WTC11 (cell line): ENCODE results near the gene LLGL2.

Source experiments
- CREB1 ChIP-seq: sonication (generic); formaldehyde crosslinking; IDR thresholded peaks from 2 replicates; pipeline ENCODE4 v1.8.0; 2023; ENCODE audit warnings: mild to moderate bottlenecking, missing genetic modification reagents
- CTCF ChIP-seq: fragments of 200-600 bp; IDR thresholded peaks from 2 replicates; pipeline ENCODE4 v1.8.0; 2022; ENCODE audit warnings: antibody characterized with exemption
- ESRRA ChIP-seq: sonication (generic); formaldehyde crosslinking; IDR thresholded peaks from 2 replicates; pipeline ENCODE4 v1.8.1; 2022; ENCODE audit warnings: mild to moderate bottlenecking, missing genetic modification reagents, borderline replicate concordance
- ETV6 ChIP-seq: sonication (generic); formaldehyde crosslinking; IDR thresholded peaks from 2 replicates; pipeline ENCODE4 v1.8.1; 2022; ENCODE audit warnings: mild to moderate bottlenecking, missing genetic modification reagents
- IRF2 ChIP-seq: sonication (generic); formaldehyde crosslinking; IDR thresholded peaks from 2 replicates; pipeline ENCODE4 v1.8.0; 2022; ENCODE audit warnings: low read depth, missing genetic modification reagents, borderline replicate concordance
- MAX ChIP-seq: sonication (generic); formaldehyde crosslinking; IDR thresholded peaks from 2 replicates; pipeline ENCODE4 v1.8.0; 2022; ENCODE audit warnings: mild to moderate bottlenecking, missing genetic modification reagents
- NR3C1 ChIP-seq: sonication (generic); formaldehyde crosslinking; conservative IDR thresholded peaks from 2 replicates; pipeline ENCODE4 v1.8.1; 2023; ENCODE audit warnings: low read depth, mild to moderate bottlenecking, missing genetic modification reagents
- USF2 ChIP-seq: sonication (generic); formaldehyde crosslinking; IDR thresholded peaks from 2 replicates; pipeline ENCODE4 v1.8.1; 2023; ENCODE audit warnings: mild to moderate bottlenecking, missing genetic modification reagents, moderate library complexity
- ZNF232 ChIP-seq: sonication (generic); formaldehyde crosslinking; IDR thresholded peaks from 2 replicates; pipeline ENCODE4 v1.8.0; 2022; ENCODE audit warnings: mild to moderate bottlenecking, missing genetic modification reagents
- ZNF263 ChIP-seq: sonication (generic); formaldehyde crosslinking; IDR thresholded peaks from 2 replicates; pipeline ENCODE4 v1.8.1; 2022; ENCODE audit warnings: low read depth, mild to moderate bottlenecking, moderate library complexity, missing genetic modification reagents
- ZNF317 ChIP-seq: sonication (generic); formaldehyde crosslinking; IDR thresholded peaks from 2 replicates; pipeline ENCODE4 v1.8.1; 2023; ENCODE audit warnings: low read depth, mild to moderate bottlenecking, moderate library complexity, missing genetic modification reagents, borderline replicate concordance
- ZNF512 ChIP-seq: sonication (generic); formaldehyde crosslinking; IDR thresholded peaks from 2 replicates; pipeline ENCODE4 v1.8.1; 2022; ENCODE audit warnings: missing genetic modification reagents, borderline replicate concordance
- TF ChIP-seq, protein P1 (sequence below): sonication (generic); formaldehyde crosslinking; IDR thresholded peaks from 2 replicates; pipeline ENCODE4 v1.8.0; 2022; ENCODE audit warnings: mild to moderate bottlenecking, missing genetic modification reagents
- TF ChIP-seq, protein P2 (sequence below): sonication (generic); formaldehyde crosslinking; IDR thresholded peaks from 2 replicates; pipeline ENCODE4 v1.8.1; 2023; ENCODE audit warnings: mild to moderate bottlenecking, missing genetic modification reagents

DNA sequence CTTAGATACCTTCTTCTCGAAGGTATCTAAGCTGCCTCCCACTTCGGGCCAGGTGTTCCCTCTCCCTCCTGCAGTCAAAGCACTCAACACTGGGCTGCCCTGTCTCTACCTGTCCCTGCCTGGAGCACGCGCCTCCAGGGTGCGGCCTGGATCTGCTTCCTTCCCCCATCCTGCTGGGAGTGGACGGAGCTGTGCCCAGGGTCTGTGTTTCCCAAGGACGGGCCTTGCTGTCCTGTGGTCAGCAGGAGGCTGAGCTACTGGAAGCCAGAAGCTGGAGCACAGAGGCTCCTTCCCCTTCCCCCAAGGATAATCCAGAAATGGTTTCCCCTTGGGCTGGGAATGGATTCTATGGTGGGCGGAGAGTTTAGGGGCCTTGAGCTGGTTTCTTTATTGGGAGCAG lies 16.7 kb downstream of the LLGL2 start:
- no peak for TF ChIP-seq ZNF512
- TF ChIP-seq, protein P1, sequence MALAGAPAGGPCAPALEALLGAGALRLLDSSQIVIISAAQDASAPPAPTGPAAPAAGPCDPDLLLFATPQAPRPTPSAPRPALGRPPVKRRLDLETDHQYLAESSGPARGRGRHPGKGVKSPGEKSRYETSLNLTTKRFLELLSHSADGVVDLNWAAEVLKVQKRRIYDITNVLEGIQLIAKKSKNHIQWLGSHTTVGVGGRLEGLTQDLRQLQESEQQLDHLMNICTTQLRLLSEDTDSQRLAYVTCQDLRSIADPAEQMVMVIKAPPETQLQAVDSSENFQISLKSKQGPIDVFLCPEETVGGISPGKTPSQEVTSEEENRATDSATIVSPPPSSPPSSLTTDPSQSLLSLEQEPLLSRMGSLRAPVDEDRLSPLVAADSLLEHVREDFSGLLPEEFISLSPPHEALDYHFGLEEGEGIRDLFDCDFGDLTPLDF (CRISPR knock-in tag) = no peak
- TF ChIP-seq ETV6 (CRISPR knock-in tag) = no peak
- TF ChIP-seq CTCF = no peak
- no peak for TF ChIP-seq ZNF232 (CRISPR knock-in tag)
- no peak for TF ChIP-seq USF2 (CRISPR knock-in tag)
- TF ChIP-seq CREB1 = no peak
- TF ChIP-seq NR3C1 (CRISPR knock-in tag) = no peak
- no peak for TF ChIP-seq IRF2
- no peak for TF ChIP-seq ZNF317 (CRISPR knock-in tag)
- TF ChIP-seq ESRRA (CRISPR knock-in tag) = no peak
- TF ChIP-seq ZNF263 (CRISPR knock-in tag) = no peak
- TF ChIP-seq, protein P2, sequence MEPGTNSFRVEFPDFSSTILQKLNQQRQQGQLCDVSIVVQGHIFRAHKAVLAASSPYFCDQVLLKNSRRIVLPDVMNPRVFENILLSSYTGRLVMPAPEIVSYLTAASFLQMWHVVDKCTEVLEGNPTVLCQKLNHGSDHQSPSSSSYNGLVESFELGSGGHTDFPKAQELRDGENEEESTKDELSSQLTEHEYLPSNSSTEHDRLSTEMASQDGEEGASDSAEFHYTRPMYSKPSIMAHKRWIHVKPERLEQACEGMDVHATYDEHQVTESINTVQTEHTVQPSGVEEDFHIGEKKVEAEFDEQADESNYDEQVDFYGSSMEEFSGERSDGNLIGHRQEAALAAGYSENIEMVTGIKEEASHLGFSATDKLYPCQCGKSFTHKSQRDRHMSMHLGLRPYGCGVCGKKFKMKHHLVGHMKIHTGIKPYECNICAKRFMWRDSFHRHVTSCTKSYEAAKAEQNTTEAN = no peak
- no peak for TF ChIP-seq MAX (CRISPR knock-in tag)
